GM12892 (cell line): ENCODE measurements around the gene SUGCT.
A peak's percentile ranks its signal among the peaks of the same experiment; 100 is the strongest.
"Not testable (repeated sequence)": the region's sequence is repeated elsewhere in the genome, so short reads cannot be mapped to it uniquely, and the experiment has no call there.

Source experiments
- DNase-seq: peaks from one replicate; pipeline ENCODE4 v3.0.0; 2011; ENCODE audit not compliant: insufficient read length
- FAIRE-seq: peaks from 2 replicates; lab custom pipeline; 2011; peaks lifted over from hg19 to GRCh38; lab: Jason Lieb, UNC
- POLR2A ChIP-seq: IDR thresholded peaks from 2 replicates; pipeline ENCODE4 v1.6.1; 2011; ENCODE audit warnings: low read depth, low read length, control low read depth
- POLR2AphosphoS5 ChIP-seq: IDR thresholded peaks from 2 replicates; pipeline ENCODE4 v1.6.1; 2011; ENCODE audit warnings: low read depth, low read length, control low read depth
- TAF1 ChIP-seq: IDR thresholded peaks from 2 replicates; pipeline ENCODE4 v1.6.1; 2011; ENCODE audit warnings: low read depth, mild to moderate bottlenecking, control low read depth, low read length, borderline replicate concordance

Gene SUGCT

DNA sequence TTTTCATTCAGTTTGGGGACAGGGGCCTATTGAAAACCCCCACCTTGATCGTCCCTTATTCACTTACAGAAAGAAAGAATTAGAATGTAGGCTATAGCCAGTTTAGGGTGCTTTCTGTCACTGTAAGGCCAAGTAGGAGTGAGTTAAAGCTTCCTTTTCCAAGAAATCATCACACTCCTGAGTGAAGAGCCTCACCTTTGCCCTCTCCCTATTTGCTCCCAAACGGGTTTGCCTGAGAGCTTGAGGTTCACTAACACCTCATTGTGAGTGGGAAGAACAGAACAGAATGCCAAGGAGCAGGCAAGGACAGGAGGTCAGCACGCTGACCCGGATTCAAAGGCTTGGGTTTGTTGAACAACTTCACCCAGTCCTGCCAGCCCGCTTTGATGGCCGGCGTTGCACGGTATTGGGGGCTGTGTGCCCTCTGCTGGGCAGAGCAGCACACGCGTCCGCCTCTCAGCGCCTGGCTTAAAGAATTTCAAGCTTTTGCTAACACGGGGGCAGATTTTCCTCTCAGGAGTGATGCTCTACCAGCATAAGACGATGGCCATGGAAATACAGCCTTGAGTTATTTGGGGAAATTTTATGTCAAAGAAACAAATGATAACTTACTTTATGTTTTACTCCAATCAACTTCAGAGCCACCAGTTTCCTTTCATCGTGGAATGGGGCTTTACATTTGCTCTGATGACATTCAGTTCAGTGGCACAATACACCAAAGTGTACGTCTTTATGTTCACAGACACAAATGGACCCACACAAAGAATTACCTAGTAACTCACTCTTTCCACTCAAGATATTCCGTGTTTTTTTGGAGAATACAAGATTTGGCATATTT lies 470.0 kb downstream of the SUGCT start:
- FAIRE-seq: peak; percentile 30

DNA sequence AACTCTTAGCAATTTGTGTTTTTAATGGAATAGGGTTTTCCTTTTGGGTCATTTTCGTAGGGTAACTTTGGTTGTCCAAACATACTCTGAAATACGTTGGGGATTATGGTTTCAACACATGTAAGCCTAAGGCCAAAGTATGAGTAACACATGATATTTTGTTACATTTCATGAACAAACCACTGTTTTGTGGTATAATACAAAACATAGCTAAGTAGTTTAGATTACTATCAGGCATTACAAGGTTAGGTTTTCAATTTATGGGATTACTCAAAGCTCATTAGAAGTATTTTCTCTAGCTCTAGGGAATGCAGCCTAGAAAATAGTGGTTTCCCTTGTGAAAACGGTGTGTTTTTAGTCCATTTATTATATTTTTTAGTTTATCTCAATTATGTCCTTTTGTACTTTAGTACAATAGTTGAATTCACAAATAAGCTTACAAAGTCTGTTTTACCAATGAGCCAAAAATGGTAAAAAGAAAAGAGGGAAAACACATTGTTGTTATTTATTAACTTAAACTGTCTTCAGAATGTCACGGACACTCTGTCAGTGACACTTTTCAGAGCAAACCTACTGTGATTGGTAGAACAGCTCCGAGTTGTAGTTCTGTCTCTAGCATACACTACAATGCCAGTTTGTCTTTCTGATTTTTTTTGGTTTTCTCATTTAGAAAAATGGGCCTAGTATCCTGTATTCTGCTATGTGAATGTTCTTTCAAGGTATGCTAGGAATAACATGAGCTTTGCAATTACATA lies 473.7 kb downstream of the SUGCT start:
- DNase-seq: no peak
- no peak for FAIRE-seq
- TF ChIP-seq POLR2AphosphoS5 (no peak), TAF1 (no peak), POLR2A (no peak)

More for the DNA sequence above, 470.0 kb downstream of the SUGCT start:
- DNase-seq: peak; percentile 1
- TF ChIP-seq POLR2AphosphoS5 (no peak), POLR2A (no peak), TAF1 (no peak)

DNA sequence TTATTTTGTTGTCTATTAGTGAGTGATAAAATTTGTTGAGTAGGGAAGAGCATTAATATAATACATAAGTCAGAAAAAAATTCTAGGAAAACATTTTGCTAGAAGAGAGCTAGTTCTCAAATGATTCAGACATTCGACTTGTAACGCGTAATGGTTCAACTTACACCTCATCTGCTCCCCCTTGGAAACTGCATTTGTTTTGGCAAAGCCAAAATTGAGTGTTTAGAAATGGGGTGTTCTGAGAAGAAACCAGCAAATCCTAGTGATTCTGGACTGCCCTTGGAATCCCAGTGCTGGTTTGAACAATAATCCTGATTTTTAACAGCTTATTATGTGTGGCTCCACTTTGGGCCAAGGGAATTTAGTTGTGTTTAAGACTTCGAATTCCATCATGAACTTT lies 475.7 kb downstream of the SUGCT start:
- TF ChIP-seq POLR2A (no peak), TAF1 (no peak), POLR2AphosphoS5 (no peak)
- FAIRE-seq (no peak), DNase-seq (no peak)

DNA sequence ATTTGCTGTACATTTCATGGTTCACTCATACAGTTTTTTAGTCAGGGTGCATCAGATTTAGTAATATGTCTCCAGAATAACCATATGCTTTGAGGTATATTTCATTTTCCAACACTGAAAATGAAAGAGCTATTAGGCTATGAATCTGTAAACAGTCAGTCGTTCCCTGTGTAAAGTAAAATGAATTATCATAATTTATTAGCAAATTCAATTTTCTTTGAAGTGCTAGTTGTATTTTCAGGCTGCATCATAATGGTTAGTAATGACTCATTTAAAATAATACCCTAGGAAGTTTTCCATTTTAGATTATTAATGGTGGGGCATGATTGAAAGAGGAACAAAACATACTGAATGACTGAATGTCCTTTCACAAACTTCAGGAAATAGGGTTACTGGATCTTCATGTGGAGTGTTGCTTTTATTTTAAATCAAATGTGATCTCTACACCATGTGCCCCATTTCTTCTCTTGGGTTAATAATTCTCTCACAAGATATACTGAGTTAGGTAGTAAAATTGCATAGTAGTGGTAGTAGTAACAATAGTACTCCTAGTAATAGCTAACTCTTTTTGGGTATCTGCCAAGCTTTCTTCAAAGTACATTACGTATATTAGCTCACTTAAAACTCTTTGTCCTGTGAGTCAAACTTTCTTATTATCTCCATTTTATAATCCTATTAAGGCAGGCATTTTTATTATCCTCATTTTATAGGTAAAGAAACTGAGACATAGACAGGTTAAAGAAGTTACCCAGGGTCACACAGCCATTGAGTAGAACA lies 476.5 kb downstream of the SUGCT start:
- DNase-seq (no peak), FAIRE-seq (no peak)
- no peak for TF ChIP-seq TAF1
- TF ChIP-seq POLR2AphosphoS5: no peak
- no peak for TF ChIP-seq POLR2A

DNA sequence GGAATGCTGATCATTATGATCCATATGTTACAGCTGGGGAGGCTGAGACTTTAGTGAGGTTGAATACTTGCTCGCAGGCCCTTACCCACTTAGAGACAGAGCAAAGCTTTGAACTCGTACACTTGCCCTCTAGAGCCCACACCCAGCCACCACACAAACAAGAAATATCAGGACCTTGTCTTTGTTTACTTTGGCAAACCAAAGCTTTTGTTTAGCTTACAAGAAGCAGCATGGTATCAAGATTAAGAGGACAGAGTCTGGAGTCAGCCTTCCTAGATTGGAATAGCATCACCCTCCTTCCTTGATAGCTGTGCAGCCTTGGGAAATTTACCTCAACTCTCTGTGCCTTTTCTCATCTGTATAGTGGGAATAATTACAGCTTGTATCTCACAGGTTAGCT lies 477.5 kb downstream of the SUGCT start:
- no peak for FAIRE-seq
- TF ChIP-seq POLR2A (no peak), POLR2AphosphoS5 (no peak), TAF1 (no peak)
- DNase-seq: no peak

DNA sequence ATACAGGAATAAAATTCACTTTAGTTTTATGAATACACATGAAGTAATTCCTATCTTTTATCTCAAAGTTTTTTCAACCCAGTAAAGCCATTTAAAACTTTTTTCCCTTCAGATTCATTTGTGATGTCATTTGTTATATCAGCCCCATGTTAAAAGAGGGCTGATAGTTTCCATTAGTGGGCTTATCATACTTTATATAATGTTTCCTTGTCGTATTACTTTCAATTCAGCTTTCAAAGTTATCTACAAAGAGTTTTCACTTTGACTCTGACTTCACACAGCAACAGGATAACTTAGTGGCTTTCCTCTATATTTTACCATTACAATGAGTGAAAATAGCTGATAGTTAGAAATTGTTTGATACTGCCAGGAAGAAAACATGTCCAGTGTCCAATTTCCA lies 484.8 kb downstream of the SUGCT start:
- TF ChIP-seq POLR2AphosphoS5: no peak
- no peak for TF ChIP-seq POLR2A
- no peak for TF ChIP-seq TAF1
- DNase-seq (no peak), FAIRE-seq (no peak)

DNA sequence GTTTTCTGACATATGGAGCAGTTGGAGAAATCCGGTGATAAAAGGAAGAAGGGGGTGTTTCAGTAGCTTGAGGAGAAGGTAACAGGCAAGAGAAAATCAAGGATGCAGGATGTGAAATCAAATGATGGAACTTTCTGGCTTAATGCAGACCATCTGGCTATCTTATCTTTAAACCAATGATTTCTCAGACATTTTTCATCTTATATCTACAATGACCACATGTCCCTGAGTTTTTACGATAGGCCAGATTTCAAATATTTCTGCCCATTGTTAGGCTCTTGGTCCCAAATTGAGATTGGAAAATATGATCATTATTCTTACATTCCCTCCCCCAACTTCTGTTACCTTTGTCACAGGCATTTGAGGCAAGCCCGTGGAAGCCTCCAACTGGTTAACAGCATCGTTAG lies 486.8 kb downstream of the SUGCT start:
- DNase-seq: no peak
- TF ChIP-seq TAF1: no peak
- FAIRE-seq: no peak

DNA sequence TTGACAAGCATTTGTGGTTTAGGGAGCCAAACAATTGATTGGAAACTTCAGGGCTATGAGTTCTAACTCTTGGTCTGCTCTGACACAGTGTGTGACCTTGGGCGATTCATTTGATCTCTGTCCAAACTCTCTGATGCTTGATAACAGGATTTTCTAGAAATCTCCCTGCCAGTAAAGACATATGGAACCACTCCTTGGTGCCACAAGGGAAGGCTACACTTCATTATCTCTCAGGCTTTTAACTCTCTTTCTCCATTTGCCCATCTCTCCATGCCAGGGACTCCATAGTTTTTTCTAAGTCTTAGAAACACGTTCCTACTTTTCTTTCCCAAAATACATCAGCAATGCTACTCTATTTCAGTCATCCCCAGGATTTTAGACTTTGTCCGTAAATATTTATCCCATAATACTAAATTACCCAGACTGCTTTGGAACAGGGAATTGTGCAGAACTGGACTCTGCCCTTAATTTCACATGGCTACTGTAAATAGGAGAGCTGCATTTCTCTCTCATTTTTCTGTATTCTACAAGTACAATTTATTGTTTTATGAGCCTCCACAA lies 488.2 kb downstream of the SUGCT start:
- FAIRE-seq: no peak
- DNase-seq: no peak
- TF ChIP-seq POLR2A (no peak), TAF1 (no peak), POLR2AphosphoS5 (no peak)

DNA sequence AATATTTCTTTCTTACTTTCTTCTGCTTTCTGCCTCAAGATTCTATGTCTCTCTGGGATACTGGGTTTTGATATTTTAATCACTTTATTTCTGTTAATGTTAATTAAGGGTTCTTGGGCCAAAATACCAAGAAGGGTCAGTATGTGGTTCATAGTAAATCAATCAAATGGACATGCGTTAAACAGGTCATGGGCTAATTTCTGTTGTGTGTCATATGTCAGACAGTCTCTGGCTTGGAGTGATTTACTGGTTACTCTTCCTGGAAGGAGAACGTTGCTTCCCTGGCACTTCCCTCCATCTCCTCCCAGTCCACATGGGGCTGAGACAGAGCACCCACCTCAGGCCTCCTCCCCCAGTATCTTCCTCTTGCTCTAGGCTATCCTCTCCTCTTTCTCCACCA lies 489.1 kb downstream of the SUGCT start:
- DNase-seq (no peak), FAIRE-seq (no peak)
- TF ChIP-seq POLR2AphosphoS5 (no peak), POLR2A (no peak), TAF1 (no peak)

DNA sequence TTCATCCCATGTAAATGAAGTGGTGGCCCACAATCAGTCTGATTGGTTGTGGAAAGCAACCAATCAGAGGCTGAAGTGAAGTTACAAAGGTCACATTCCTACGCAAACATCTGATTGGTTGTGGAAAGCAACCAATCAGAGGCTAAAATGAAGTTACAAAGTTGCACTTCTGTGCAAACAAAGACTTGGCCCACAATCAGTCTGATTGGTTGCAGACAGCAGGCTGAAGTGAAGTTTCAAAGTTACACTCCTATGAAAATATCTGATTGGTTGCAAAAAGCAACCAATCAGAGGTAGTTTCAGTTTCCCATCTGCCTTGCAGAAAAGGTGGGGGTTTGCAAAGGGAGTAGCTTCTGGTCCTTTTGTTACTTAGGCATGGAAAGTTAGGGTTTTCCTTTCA lies 492.6 kb downstream of the SUGCT start:
- not testable (repeated sequence) for FAIRE-seq, DNase-seq

DNA sequence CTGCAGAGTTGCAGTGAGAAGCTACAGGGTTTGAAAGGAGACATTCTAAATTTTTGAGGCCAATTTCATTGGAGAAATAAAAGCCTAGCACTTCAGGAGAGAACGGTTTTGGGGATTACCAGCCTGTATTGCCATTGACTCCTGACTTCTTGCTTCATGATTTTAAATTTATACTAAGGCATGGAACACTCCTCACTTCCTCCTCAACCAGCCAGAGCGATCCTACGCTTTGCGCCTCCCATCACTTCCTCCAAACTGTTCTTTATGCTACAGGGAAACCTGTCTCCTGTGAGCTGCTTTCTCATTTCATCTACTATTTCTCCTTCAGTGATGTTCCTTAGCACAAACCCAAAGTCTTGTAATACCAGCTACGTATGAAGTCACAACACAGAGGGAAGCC lies 495.1 kb downstream of the SUGCT start:
- DNase-seq (no peak), FAIRE-seq (no peak)
- TF ChIP-seq POLR2A: no peak
- no peak for TF ChIP-seq TAF1
- no peak for TF ChIP-seq POLR2AphosphoS5
